Activated CD8-positive, alpha-beta memory T cell treated with anti-CD3 and anti-CD28 coated beads, Interleukin-2, amount 10 ng/mL, durations not matched to agents 7 days and 5 days (primary cell): ENCODE data around the gene HNRNPU. TPM values are rescaled to one million over a fixed set of nuclear protein-coding genes. Genes with fewer than 3 reads are reported as not detected.
A peak's percentile ranks its signal among the peaks of the same experiment; 100 is the strongest.

Experiments used
- ATAC-seq: fragments of 150-1000 bp; cut with Tn5 transposase; one replicate; pipeline ENCODE4 v1.10.0; 2021; ENCODE audit warnings: moderate library complexity
- CTCF ChIA-PET: fragments of 350-600 bp; sonication (Branson Sonifier 250); formaldehyde crosslinking; loops from one replicate; lab custom pipeline; 2021; ENCODE audit warnings: antibody characterized with exemption; lab: Charles Lee
- DNase-seq: peaks from one replicate; pipeline ENCODE4 v3.0.0-alpha.2; 2020
- H3K27ac Mint-ChIP-seq: one replicate; pipeline ENCODE4 v1.8.0; 2021; ENCODE audit warnings: mild to moderate bottlenecking, mixed read lengths
- H3K27me3 Mint-ChIP-seq: one replicate; pipeline ENCODE4 v1.8.0; 2021; ENCODE audit warnings: mixed read lengths
- H3K36me3 Mint-ChIP-seq: one replicate; pipeline ENCODE4 v1.8.0; 2021; ENCODE audit warnings: mild to moderate bottlenecking, mixed read lengths
- H3K4me1 Mint-ChIP-seq: one replicate; pipeline ENCODE4 v1.8.0; 2021; ENCODE audit warnings: mixed read lengths
- H3K4me3 Mint-ChIP-seq: one replicate; pipeline ENCODE4 v1.8.0; 2021; ENCODE audit warnings: mild to moderate bottlenecking, moderate library complexity, mixed read lengths
- H3K9me3 Mint-ChIP-seq: one replicate; pipeline ENCODE4 v1.8.0; 2022; ENCODE audit warnings: low read depth, mixed read lengths
- total RNA-seq, 2 experiments: library from RNA; stranded (reverse); gene quantifications; one replicate each; pipeline ENCODE4 v1.2.3, GENCODE V29; 2021

The HNRNPU gene
- total RNA-seq, 2 experiments from 2014 or later: 410 to 503 TPM

- CTCF ChIA-PET: interaction anchor here (1.2 to 2.8 kb wide), 6 partner anchors 11 to 184 kb away, joined by 3 to 17 read pairs (median 4); partner anchors contain the start of gene COX20
These were observed 6.0 kb downstream of the HNRNPU start for GRCh38 chr1:244858357-244858756.

GRCh38 chr1:244857761-244858160 is 6.6 kb downstream of the HNRNPU start:
- peaks cover 85% of the 10 kb centered on the region for H3K36me3 Mint-ChIP-seq
- peak overlapping the region; percentile 54 for H3K27ac Mint-ChIP-seq
- no peaks in the 10 kb centered on the region for H3K27me3 Mint-ChIP-seq
- no peaks in the 10 kb centered on the region for H3K9me3 Mint-ChIP-seq
- no peak for ATAC-seq
- no peak for DNase-seq
- no peak overlapping the region for H3K4me3 Mint-ChIP-seq
- CTCF ChIA-PET: interaction anchor here (1.2 to 1.4 kb wide), 3 partner anchors 19 to 185 kb away, joined by 3 to 4 read pairs (median 3); partner anchors contain the start of gene COX20
- H3K4me1 Mint-ChIP-seq: peaks cover 84% of the 10 kb centered on the region

More at GRCh38 chr1:244858357-244858756, 6.0 kb downstream of the HNRNPU start:
- H3K36me3 Mint-ChIP-seq: peaks cover 85% of the 10 kb centered on the region
- H3K9me3 Mint-ChIP-seq: no peaks in the 10 kb centered on the region
- H3K27ac Mint-ChIP-seq: no peak overlapping the region
- ATAC-seq: no peak
- H3K4me1 Mint-ChIP-seq: peaks cover 83% of the 10 kb centered on the region
- DNase-seq: no peak
- no peak overlapping the region for H3K4me3 Mint-ChIP-seq
- H3K27me3 Mint-ChIP-seq: no peaks in the 10 kb centered on the region

GRCh38 chr1:244854865-244855578 is 9.3 kb downstream of the HNRNPU start:
- Mint-ChIP-seq H3K4me3 (peak overlapping the region; percentile 53), H3K4me1 (peaks cover 81% of the 10 kb centered on the region)
- ATAC-seq: peak; percentile 50

GRCh38 chr1:244854166-244854565 is 10.2 kb downstream of the HNRNPU start:
- Mint-ChIP-seq H3K9me3 (no peaks in the 10 kb centered on the region), H3K36me3 (peaks cover 76% of the 10 kb centered on the region), H3K27me3 (no peaks in the 10 kb centered on the region), H3K27ac (peak overlapping the region; percentile 77), H3K4me1 (peaks cover 77% of the 10 kb centered on the region), H3K4me3 (peak overlapping the region; percentile 38)
- no peak for ATAC-seq
- no peak for DNase-seq
- CTCF ChIA-PET: interaction anchor here (1.2 to 1.3 kb wide), 3 partner anchors 10 to 188 kb away, joined by 3 to 6 read pairs (median 4); partner anchors contain the start of gene COX20

More at GRCh38 chr1:244854865-244855578, 9.3 kb downstream of the HNRNPU start:
- no peak for DNase-seq
- CTCF ChIA-PET: interaction anchor here (0.8 to 1.8 kb wide), 4 partner anchors 9 to 18 kb away, joined by 3 to 8 read pairs (median 3); partner anchors contain the start of gene HNRNPU
- peak overlapping the region; percentile 77 for H3K27ac Mint-ChIP-seq
- H3K36me3 Mint-ChIP-seq: peaks cover 81% of the 10 kb centered on the region
- H3K27me3 Mint-ChIP-seq: no peaks in the 10 kb centered on the region
- H3K9me3 Mint-ChIP-seq: no peaks in the 10 kb centered on the region

- ATAC-seq (no peak), DNase-seq (no peak)
- no peaks in the 10 kb centered on the region for H3K27me3 Mint-ChIP-seq
- H3K4me1 Mint-ChIP-seq: peaks cover 67% of the 10 kb centered on the region
- peak overlapping the region; percentile 26 for H3K27ac Mint-ChIP-seq
- H3K4me3 Mint-ChIP-seq: no peak overlapping the region
- no peaks in the 10 kb centered on the region for H3K9me3 Mint-ChIP-seq
- H3K36me3 Mint-ChIP-seq: peaks cover 73% of the 10 kb centered on the region
- CTCF ChIA-PET: interaction anchor here (1.0 to 2.8 kb wide), 3 partner anchors 9 to 18 kb away, joined by 3 to 11 read pairs (median 5); partner anchors contain the start of gene HNRNPU
These were observed 11.6 kb downstream of the HNRNPU start for GRCh38 chr1:244852694-244853093.

- Mint-ChIP-seq H3K36me3 (peaks cover 70% of the 10 kb centered on the region), H3K27me3 (no peaks in the 10 kb centered on the region), H3K4me1 (peaks cover 59% of the 10 kb centered on the region), H3K4me3 (no peak overlapping the region), H3K9me3 (no peaks in the 10 kb centered on the region), H3K27ac (peak overlapping the region; percentile 26)
- DNase-seq (no peak), ATAC-seq (no peak)
- CTCF ChIA-PET: interaction anchor here (1.0 to 2.8 kb wide), 3 partner anchors 10 to 17 kb away, joined by 3 to 11 read pairs (median 3); partner anchors contain the start of gene HNRNPU
These were observed 12.7 kb downstream of the HNRNPU start for GRCh38 chr1:244851546-244852231.

GRCh38 chr1:244850896-244851295 is 13.4 kb downstream of the HNRNPU start:
- Mint-ChIP-seq H3K27ac (no peak overlapping the region), H3K4me1 (peaks cover 55% of the 10 kb centered on the region), H3K36me3 (peaks cover 70% of the 10 kb centered on the region), H3K27me3 (no peaks in the 10 kb centered on the region), H3K4me3 (no peak overlapping the region), H3K9me3 (no peaks in the 10 kb centered on the region)
- no peak for ATAC-seq
- CTCF ChIA-PET: interaction anchor here (1.0 to 2.8 kb wide), 4 partner anchors 11 to 53 kb away, joined by 3 to 11 read pairs (median 6); partner anchors contain the start of gene HNRNPU
- DNase-seq: no peak

- H3K27me3 Mint-ChIP-seq: no peaks in the 10 kb centered on the region
- CTCF ChIA-PET: interaction anchor here (0.7 to 1.9 kb wide), 4 partner anchors 10 to 53 kb away, joined by 3 to 7 read pairs (median 4); partner anchors contain the start of gene HNRNPU
- no peak overlapping the region for H3K4me3 Mint-ChIP-seq
- no peak overlapping the region for H3K27ac Mint-ChIP-seq
- peaks cover 55% of the 10 kb centered on the region for H3K4me1 Mint-ChIP-seq
- H3K36me3 Mint-ChIP-seq: peaks cover 69% of the 10 kb centered on the region
- H3K9me3 Mint-ChIP-seq: no peaks in the 10 kb centered on the region
- no peak for ATAC-seq
- no peak for DNase-seq
These were observed 14.1 kb downstream of the HNRNPU start for GRCh38 chr1:244850099-244850852.

- peaks cover 52% of the 10 kb centered on the region for H3K4me1 Mint-ChIP-seq
- ATAC-seq (no peak), DNase-seq (no peak)
- no peaks in the 10 kb centered on the region for H3K9me3 Mint-ChIP-seq
- peaks cover 67% of the 10 kb centered on the region for H3K36me3 Mint-ChIP-seq
- H3K27me3 Mint-ChIP-seq: no peaks in the 10 kb centered on the region
- no peak overlapping the region for H3K4me3 Mint-ChIP-seq
- CTCF ChIA-PET: interaction anchor here (0.9 to 1.9 kb wide), 2 partner anchors 10 to 52 kb away, joined by 3 to 5 read pairs; no protein-coding TSS in a partner anchor
- H3K27ac Mint-ChIP-seq: peak overlapping the region; percentile 43
These were observed 15.0 kb downstream of the HNRNPU start for GRCh38 chr1:244849189-244849866.

- ATAC-seq: no peak
- no peak overlapping the region for H3K4me3 Mint-ChIP-seq
- DNase-seq: no peak
- H3K4me1 Mint-ChIP-seq: peaks cover 46% of the 10 kb centered on the region
- H3K27me3 Mint-ChIP-seq: no peaks in the 10 kb centered on the region
- CTCF ChIA-PET: interaction anchor here (1.2 to 3.5 kb wide), 2 partner anchors 10 to 17 kb away, joined by 3 to 14 read pairs; partner anchors contain the start of gene COX20
- H3K27ac Mint-ChIP-seq: no peak overlapping the region
- peaks cover 65% of the 10 kb centered on the region for H3K36me3 Mint-ChIP-seq
- no peaks in the 10 kb centered on the region for H3K9me3 Mint-ChIP-seq
These were observed 17.7 kb downstream of the HNRNPU start for GRCh38 chr1:244846653-244847052.

GRCh38 chr1:244844155-244845121 is 19.9 kb downstream of the HNRNPU start:
- Mint-ChIP-seq H3K9me3 (no peaks in the 10 kb centered on the region), H3K4me1 (peaks cover 57% of the 10 kb centered on the region), H3K27ac (peak overlapping the region; percentile 70), H3K27me3 (no peaks in the 10 kb centered on the region), H3K36me3 (peaks cover 72% of the 10 kb centered on the region), H3K4me3 (no peak overlapping the region)
- DNase-seq: no peak
- CTCF ChIA-PET: interaction anchor here (0.8 to 3.5 kb wide), 4 partner anchors 8 to 199 kb away, joined by 3 to 14 read pairs (median 3); partner anchors contain the start of gene COX20
- ATAC-seq: no peak
